ENCODE data around the gene EPB41L3. TPM values are rescaled to one million over a fixed set of nuclear protein-coding genes. Genes with fewer than 3 reads are reported as not detected.

Gene EPB41L3
- polyA plus RNA-seq, 1 donor (not counting 4 experiments of a cell fraction or from before 2014, with no cell fraction given), result 0.39 TPM

- Histone ChIP-seq H3K79me2 (ENCODE audit: control insufficient read depth, insufficient read depth, low read length) (no peaks in the 10 kb centered on the region), H4K20me1 (ENCODE audit: control insufficient read depth, extremely low read depth, insufficient read depth, low read length) (no peaks in the 10 kb centered on the region), H3K9me1 (ENCODE audit: control insufficient read depth, extremely low read depth, insufficient read depth, low read length) (no peaks in the 10 kb centered on the region), H3K4me2 (ENCODE audit: control insufficient read depth, extremely low read depth, insufficient read depth, low read depth, low read length) (no peak overlapping the region), H3K27me3 (ENCODE audit: control insufficient read depth, extremely low read depth, insufficient read depth, low read length) (no peaks in the 10 kb centered on the region), H3K4me1 (ENCODE audit: control insufficient read depth, extremely low read depth, insufficient read depth, low read length) (no peaks in the 10 kb centered on the region), H3K9ac (ENCODE audit: control insufficient read depth, extremely low read depth, insufficient read depth, low read length) (no peak overlapping the region), H3K27ac (ENCODE audit: control insufficient read depth, insufficient read depth, low read length) (no peak overlapping the region), H3K36me3 (ENCODE audit: control insufficient read depth in 2 of 2, extremely low read depth in 1 of 2, insufficient read depth in 2 of 2, low read length in 2 of 2) (no peaks in the 10 kb centered on the region), H2AFZ (ENCODE audit: control insufficient read depth, low read length) (no peak overlapping the region), H3K9me3 (ENCODE audit: control insufficient read depth, low read depth, low read length) (no peaks in the 10 kb centered on the region), H3K4me3 (ENCODE audit: control insufficient read depth in 2 of 3, extremely low read depth in 1 of 3, insufficient read depth in 2 of 3, low read depth in 1 of 3, low read length in 3 of 3) (no peak overlapping the region)
- dilution Hi-C loops (cut with MboI; ENCODE audit: extremely low pct_ligation_motif_present, low sequenced_read_pairs), result no loop called here
- no peak for DNase-seq (ENCODE audit: low read depth, low spot score)
- no peak for FAIRE-seq
- TF ChIP-seq CTCF (optimal IDR thresholded peaks at IDR 0.05 in 1 of 3, IDR thresholded peaks at IDR 0.05 in 1 of 3, conservative IDR thresholded peaks at IDR 0.05 in 1 of 3; ENCODE audit: extremely low read depth in 1 of 3, insufficient read depth in 2 of 3, low read length in 3 of 3) (no peak), EZH2 (IDR thresholded peaks at IDR 0.05; ENCODE audit: low read length) (no peak)
These were observed 114.1 kb downstream of the EPB41L3 start for GRCh38 chr18:5429681-5430080.

- Histone ChIP-seq H3K4me3 (ENCODE audit: control insufficient read depth in 2 of 3, extremely low read depth in 1 of 3, insufficient read depth in 2 of 3, low read depth in 1 of 3, low read length in 3 of 3) (no peak overlapping the region), H3K36me3 (ENCODE audit: control insufficient read depth in 2 of 2, extremely low read depth in 1 of 2, insufficient read depth in 2 of 2, low read length in 2 of 2) (no peaks in the 10 kb centered on the region), H3K4me2 (ENCODE audit: control insufficient read depth, extremely low read depth, insufficient read depth, low read depth, low read length) (no peak overlapping the region), H3K4me1 (ENCODE audit: control insufficient read depth, extremely low read depth, insufficient read depth, low read length) (no peaks in the 10 kb centered on the region), H3K9me3 (ENCODE audit: control insufficient read depth, low read depth, low read length) (no peaks in the 10 kb centered on the region), H4K20me1 (ENCODE audit: control insufficient read depth, extremely low read depth, insufficient read depth, low read length) (no peaks in the 10 kb centered on the region), H2AFZ (ENCODE audit: control insufficient read depth, low read length) (no peak overlapping the region), H3K27ac (ENCODE audit: control insufficient read depth, insufficient read depth, low read length) (no peak overlapping the region), H3K27me3 (ENCODE audit: control insufficient read depth, extremely low read depth, insufficient read depth, low read length) (no peaks in the 10 kb centered on the region), H3K9me1 (ENCODE audit: control insufficient read depth, extremely low read depth, insufficient read depth, low read length) (no peaks in the 10 kb centered on the region), H3K9ac (ENCODE audit: control insufficient read depth, extremely low read depth, insufficient read depth, low read length) (no peak overlapping the region), H3K79me2 (ENCODE audit: control insufficient read depth, insufficient read depth, low read length) (no peaks in the 10 kb centered on the region)
- dilution Hi-C loops (cut with MboI; ENCODE audit: extremely low pct_ligation_motif_present, low sequenced_read_pairs), result no loop called here
- no peak for FAIRE-seq
- no peak for TF ChIP-seq CTCF (optimal IDR thresholded peaks at IDR 0.05 in 1 of 3, IDR thresholded peaks at IDR 0.05 in 1 of 3, conservative IDR thresholded peaks at IDR 0.05 in 1 of 3; ENCODE audit: extremely low read depth in 1 of 3, insufficient read depth in 2 of 3, low read length in 3 of 3)
- TF ChIP-seq EZH2 (IDR thresholded peaks at IDR 0.05; ENCODE audit: low read length), result no peak
- no peak for DNase-seq (ENCODE audit: low read depth, low spot score)
These were observed 118.1 kb downstream of the EPB41L3 start for GRCh38 chr18:5425721-5426120.

Measured in keratinocyte (primary cell).